Kidney (tissue), 14 donors: ENCODE results near the gene FLOT2. TPM values are rescaled to one million over a fixed set of nuclear protein-coding genes. Genes with fewer than 3 reads are reported as not detected.
"Not testable (repeated sequence)": the region's sequence is repeated elsewhere in the genome, so short reads cannot be mapped to it uniquely, and the experiment has no call there.

Source experiments
- DNase-seq, 5 donors: peaks; one replicate each; pipeline ENCODE4 v3.0.0-alpha.2; 2013 to 2020
- FAIRE-seq: peaks from 2 replicates; lab custom pipeline; 2012; peaks lifted over from hg19 to GRCh38; lab: Jason Lieb, UNC
- H3K27ac ChIP-seq, 2 donors: one replicate each; pipeline ENCODE4 v1.7.0; 2013; ENCODE audit warnings: low read depth in 2 of 2, low read length in 2 of 2, inconsistent platforms in 1 of 2
- H3K27me3 ChIP-seq: one replicate; pipeline ENCODE4 v1.7.1; 2013; ENCODE audit warnings: low read length, inconsistent platforms; ENCODE audit not compliant: control insufficient read depth, insufficient read depth
- H3K36me3 ChIP-seq, 3 donors: one replicate each; pipeline versions ENCODE4 v1.7.0 to v1.7.1; 2013; ENCODE audit warnings: low read length in 3 of 3, control low read depth in 1 of 3, inconsistent platforms in 1 of 3; ENCODE audit not compliant: insufficient read depth in 3 of 3, control insufficient read depth in 2 of 3
- H3K4me1 ChIP-seq, 3 donors: one replicate each; pipeline versions ENCODE4 v1.7.0 to v1.7.1; 2013; ENCODE audit warnings: low read length in 3 of 3, inconsistent platforms in 1 of 3, low read depth in 1 of 3; ENCODE audit not compliant: control insufficient read depth in 2 of 3, insufficient read depth in 2 of 3
- H3K4me3 ChIP-seq, 3 donors: one replicate each; pipeline versions ENCODE4 v1.7.0 to v1.8.1; 2013; ENCODE audit warnings: low read length in 3 of 3, control low read depth in 1 of 3, inconsistent platforms in 1 of 3
- H3K9ac ChIP-seq, 3 donors: one replicate each; pipeline versions ENCODE4 v1.7.0 to v1.7.1; 2013; ENCODE audit warnings: low read length in 3 of 3, control low read depth in 1 of 3, inconsistent platforms in 1 of 3
- H3K9me3 ChIP-seq, 3 donors: one replicate each; pipeline versions ENCODE4 v1.7.0 to v1.7.1; 2013; ENCODE audit warnings: low read length in 3 of 3, control low read depth in 1 of 3, inconsistent platforms in 1 of 3; ENCODE audit not compliant: control insufficient read depth in 2 of 3, insufficient read depth in 1 of 3
- CTCF ChIP-seq: IDR thresholded peaks from 3 replicates; pipeline ENCODE4 v1.5.1; 2012; ENCODE audit warnings: mild to moderate bottlenecking, moderate library complexity, borderline replicate concordance; ENCODE audit not compliant: insufficient read depth; ENCODE audit errors: extremely low read depth
- intact Hi-C: fragments of 100-400 bp; cut with DNase I; formaldehyde crosslinking; loops from one replicate; pipeline ENCODE4 v1.11.1; 2022
- polyA plus RNA-seq: library from polyadenylated mRNA; stranded (reverse); fragments of 350-450 nt; fragmentation: Illumina TruSeq; extraction: RNeasy Lipid Tissue Mini Kit (QIAGEN cat#74804); gene quantifications from one replicate; pipeline ENCODE4 v1.2.3, GENCODE V29; 2014; ENCODE audit warnings: low read depth, low replicate concordance; ENCODE audit not compliant: insufficient read depth
- total RNA-seq: library from RNA; stranded (reverse); fragmentation: NEBNext Ultra II Directional; extraction: Animal tissue kit (Norgen Biotek cat#: 25700); gene quantifications from one replicate; pipeline ENCODE4 v1.2.1, GENCODE V29; 2021
- donor health status: control.
- donor health status: control.
- donor health status: control.
- donor health status: control.
- donor health status: control.
- donor health status: DM: yes; HTN: yes; CAD: no.
- donor health status: Normal renal cell carcinoma (clear cell type).

The FLOT2 gene
- total and polyA plus RNA-seq, 2 donors from 2014 or later: 200 to 260 TPM

- Histone ChIP-seq H3K4me3 (no peak overlapping the region), H3K4me1 (no peaks in the 10 kb centered on the region), H3K36me3 (peaks cover 0 to 44% (median 36%) of the 10 kb centered on the region in 3 donors), H3K9ac (no peak overlapping the region), H3K27ac (no peak overlapping the region), H3K27me3 (no peaks in the 10 kb centered on the region), H3K9me3 (no peaks in the 10 kb centered on the region)
- no peak for TF ChIP-seq CTCF
- FAIRE-seq: no peak
- intact Hi-C loops: no loop called here
- no peak for DNase-seq
These were observed 17.5 kb downstream of the FLOT2 start for GRCh38 chr17:28879886-28880571.

GRCh38 chr17:28878981-28879380 is 18.6 kb downstream of the FLOT2 start:
- FAIRE-seq (no peak), DNase-seq (peak in 2 of 5 donors; percentile 37 to 59)
- H3K27me3 ChIP-seq: no peaks in the 10 kb centered on the region
- H3K36me3 ChIP-seq: peaks cover 0 to 34% (median 29%) of the 10 kb centered on the region in 3 donors
- H3K9ac ChIP-seq: no peak overlapping the region
- H3K9me3 ChIP-seq: no peaks in the 10 kb centered on the region
- intact Hi-C loops: no loop called here
- H3K4me1 ChIP-seq: no peaks in the 10 kb centered on the region
- H3K27ac ChIP-seq: no peak overlapping the region
- no peak overlapping the region for H3K4me3 ChIP-seq
- TF ChIP-seq CTCF: peak; percentile 39

- Histone ChIP-seq H3K36me3 (peaks cover 0 to 34% (median 29%) of the 10 kb centered on the region in 3 donors), H3K27me3 (no peaks in the 10 kb centered on the region), H3K4me3 (no peak overlapping the region), H3K9me3 (no peaks in the 10 kb centered on the region), H3K9ac (no peak overlapping the region), H3K27ac (no peak overlapping the region), H3K4me1 (no peaks in the 10 kb centered on the region)
- DNase-seq: no peak
- TF ChIP-seq CTCF: no peak
- intact Hi-C loops: no loop called here
- no peak for FAIRE-seq
These were observed 19.2 kb downstream of the FLOT2 start for GRCh38 chr17:28878158-28878910.

GRCh38 chr17:28877150-28877711 is 20.3 kb downstream of the FLOT2 start:
- FAIRE-seq, H3K4me3 ChIP-seq, H3K9ac ChIP-seq, H3K27me3 ChIP-seq, H3K4me1 ChIP-seq, H3K27ac ChIP-seq, intact Hi-C loops, H3K9me3 ChIP-seq, DNase-seq: not testable (repeated sequence)
- H3K36me3 ChIP-seq: peaks cover 0 to 25% (median 24%) of the 10 kb centered on the region in 3 donors
